GM12874 (cell line): ENCODE measurements around the gene SGSM2.

ENCODE experiments used
- CTCF ChIP-seq: IDR thresholded peaks from 2 replicates; pipeline ENCODE4 v1.5.1; 2011; ENCODE audit warnings: low read depth, mild to moderate bottlenecking, control low read depth, low read length, moderate library complexity; ENCODE audit not compliant: insufficient read depth

SGSM2 gene

GRCh38 chr17:2419486-2419885 is 82.2 kb downstream of the SGSM2 start:
- TF ChIP-seq CTCF = no peak

- no peak for TF ChIP-seq CTCF
Observed at GRCh38 chr17:2420176-2420575, 82.9 kb downstream of the SGSM2 start.

- TF ChIP-seq CTCF = no peak
Observed at GRCh38 chr17:2421315-2422147, 84.2 kb downstream of the SGSM2 start.

GRCh38 chr17:2423271-2423670 is 86.0 kb downstream of the SGSM2 start:
- TF ChIP-seq CTCF = no peak

GRCh38 chr17:2427215-2427614 is 89.9 kb downstream of the SGSM2 start:
- TF ChIP-seq CTCF = no peak

- TF ChIP-seq CTCF = no peak
Observed at GRCh38 chr17:2427910-2428309, 90.6 kb downstream of the SGSM2 start.
